SK-N-SH treated with all-trans-retinoic acid at 6 μM for 48 hours (cell line): ENCODE results near the gene AAMDC.

Source experiments
- ATAC-seq: fragments of 200-7000 bp; cut with Tn5 transposase; 3 replicates; pipeline ENCODE4 v1.9.1; 2020; ENCODE audit warnings: mild to moderate bottlenecking, moderate library complexity
- ARNTL ChIP-seq: fragments of 450-650 bp; formaldehyde crosslinking; IDR thresholded peaks from 2 replicates; pipeline ENCODE4 v1.5.0; 2020; ENCODE audit warnings: low read depth, mild to moderate bottlenecking, moderate library complexity, borderline replicate concordance
- BACH2 ChIP-seq: fragments of 250-450 bp; sonication (Bioruptor Pico); IDR thresholded peaks from 2 replicates; pipeline ENCODE4 v1.9.0; 2021; ENCODE audit warnings: mild to moderate bottlenecking, borderline replicate concordance
- CSDC2 ChIP-seq: fragments of 250-450 bp; sonication (Bioruptor Pico); IDR thresholded peaks from 2 replicates; pipeline ENCODE4 v1.5.0; 2020; ENCODE audit warnings: mild to moderate bottlenecking, moderate library complexity
- ESRRG ChIP-seq: fragments of 250-450 bp; sonication (Bioruptor Pico); IDR thresholded peaks from 2 replicates; pipeline ENCODE4 v1.6.1; 2021; ENCODE audit warnings: mild to moderate bottlenecking
- GLIS3 ChIP-seq: fragments of 250-450 bp; sonication (Bioruptor Pico); IDR thresholded peaks from 2 replicates; pipeline ENCODE4 v1.5.0; 2020; ENCODE audit warnings: mild to moderate bottlenecking, moderate library complexity
- ISL1 ChIP-seq: fragments of 250-450 bp; sonication (Bioruptor Pico); IDR thresholded peaks from 2 replicates; pipeline ENCODE4 v2.1.2; 2022; ENCODE audit warnings: mild to moderate bottlenecking, moderate library complexity
- OSR1 ChIP-seq: fragments of 250-450 bp; sonication (Bioruptor Pico); IDR thresholded peaks from 2 replicates; pipeline ENCODE4 v1.8.0; 2022; ENCODE audit warnings: moderate library complexity, mild to moderate bottlenecking, inconsistent platforms
- PPARA ChIP-seq: fragments of 250-450 bp; sonication (Bioruptor Pico); IDR thresholded peaks from 2 replicates; pipeline ENCODE4 v1.5.0; 2020; ENCODE audit warnings: mild to moderate bottlenecking, borderline replicate concordance
- SNAI2 ChIP-seq: fragments of 250-450 bp; sonication (Bioruptor Pico); IDR thresholded peaks from 2 replicates; pipeline ENCODE4 v1.5.0; 2020; ENCODE audit warnings: mild to moderate bottlenecking, moderate library complexity
- TCF4 ChIP-seq: fragments of 250-450 bp; sonication (Bioruptor Pico); IDR thresholded peaks from 2 replicates; pipeline ENCODE4 v1.8.0; 2021; ENCODE audit warnings: mild to moderate bottlenecking, moderate library complexity, borderline replicate concordance
- TOX ChIP-seq: fragments of 250-450 bp; sonication (Bioruptor Pico); IDR thresholded peaks from 2 replicates; pipeline ENCODE4 v1.8.0; 2021; ENCODE audit warnings: mild to moderate bottlenecking, moderate library complexity, borderline replicate concordance
- ZC3H10 ChIP-seq: fragments of 250-450 bp; sonication (Bioruptor Pico); IDR thresholded peaks from 2 replicates; pipeline ENCODE4 v1.5.1; 2021; ENCODE audit warnings: mild to moderate bottlenecking, moderate library complexity
- ZFP3 ChIP-seq: fragments of 250-450 bp; sonication (Bioruptor Pico); IDR thresholded peaks from 2 replicates; pipeline ENCODE4 v1.5.0; 2020; ENCODE audit warnings: mild to moderate bottlenecking, moderate library complexity
- ZFP30 ChIP-seq: fragments of 450-650 bp; formaldehyde crosslinking; IDR thresholded peaks from 2 replicates; pipeline ENCODE4 v1.5.0; 2022; ENCODE audit warnings: mild to moderate bottlenecking, moderate library complexity
- ZNF565 ChIP-seq: fragments of 450-650 bp; formaldehyde crosslinking; conservative IDR thresholded peaks from 2 replicates; pipeline ENCODE4 v1.5.0; 2020; ENCODE audit warnings: low read depth, mild to moderate bottlenecking, moderate library complexity
- ZNF70 ChIP-seq: fragments of 450-650 bp; formaldehyde crosslinking; IDR thresholded peaks from 2 replicates; pipeline ENCODE4 v1.5.0; 2020; ENCODE audit warnings: mild to moderate bottlenecking, moderate library complexity
- ZNF8 ChIP-seq: fragments of 450-650 bp; formaldehyde crosslinking; IDR thresholded peaks from 2 replicates; pipeline ENCODE4 v1.5.0; 2020; ENCODE audit warnings: mild to moderate bottlenecking, moderate library complexity
- TF ChIP-seq, protein P1 (sequence below): fragments of 250-450 bp; sonication (Bioruptor Pico); IDR thresholded peaks from 2 replicates; pipeline ENCODE4 v1.8.0; 2021; ENCODE audit warnings: low read depth, mild to moderate bottlenecking, moderate library complexity, borderline replicate concordance
- TF ChIP-seq, protein P2 (sequence below): fragments of 250-450 bp; sonication (Bioruptor Pico); IDR thresholded peaks from 2 replicates; pipeline ENCODE4 v1.5.1; 2021; ENCODE audit warnings: mild to moderate bottlenecking, moderate library complexity
- TF ChIP-seq, protein P3 (sequence below): fragments of 250-450 bp; sonication (Bioruptor Pico); IDR thresholded peaks from 2 replicates; pipeline ENCODE4 v1.5.0; 2020; ENCODE audit warnings: mild to moderate bottlenecking, moderate library complexity
- TF ChIP-seq, protein P4 (sequence below): fragments of 250-450 bp; sonication (Bioruptor Pico); IDR thresholded peaks from 2 replicates; pipeline ENCODE4 v1.8.0; 2020; ENCODE audit warnings: mild to moderate bottlenecking, moderate library complexity, borderline replicate concordance
- TF ChIP-seq, protein P5 (sequence below): fragments of 250-450 bp; sonication (Bioruptor Pico); IDR thresholded peaks from 2 replicates; pipeline ENCODE4 v1.5.1; 2020; ENCODE audit warnings: low read depth, mild to moderate bottlenecking, moderate library complexity

AAMDC gene

DNA sequence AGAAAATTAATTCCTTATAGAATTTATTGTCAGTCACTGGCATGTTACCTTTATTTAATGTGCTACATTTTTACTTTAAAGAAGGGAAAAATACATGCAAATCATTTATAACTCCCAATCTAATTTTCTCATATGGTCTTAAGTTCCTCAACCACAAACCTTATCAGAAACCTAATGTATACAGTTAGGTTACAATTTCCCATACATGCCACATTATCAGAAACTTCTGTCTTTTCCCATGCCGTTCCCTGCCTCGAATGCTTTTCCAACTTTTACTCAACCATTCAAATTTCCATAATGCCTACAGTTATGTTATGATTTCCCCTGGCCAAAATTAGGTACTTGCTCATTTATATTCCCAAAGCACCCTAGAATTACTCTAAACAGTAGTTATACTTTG, 14.0 kb upstream of the AAMDC start:
- TF ChIP-seq ZNF565 (CRISPR knock-in tag) (no peak), ZNF8 (CRISPR knock-in tag) (no peak)
- TF ChIP-seq, protein P1, sequence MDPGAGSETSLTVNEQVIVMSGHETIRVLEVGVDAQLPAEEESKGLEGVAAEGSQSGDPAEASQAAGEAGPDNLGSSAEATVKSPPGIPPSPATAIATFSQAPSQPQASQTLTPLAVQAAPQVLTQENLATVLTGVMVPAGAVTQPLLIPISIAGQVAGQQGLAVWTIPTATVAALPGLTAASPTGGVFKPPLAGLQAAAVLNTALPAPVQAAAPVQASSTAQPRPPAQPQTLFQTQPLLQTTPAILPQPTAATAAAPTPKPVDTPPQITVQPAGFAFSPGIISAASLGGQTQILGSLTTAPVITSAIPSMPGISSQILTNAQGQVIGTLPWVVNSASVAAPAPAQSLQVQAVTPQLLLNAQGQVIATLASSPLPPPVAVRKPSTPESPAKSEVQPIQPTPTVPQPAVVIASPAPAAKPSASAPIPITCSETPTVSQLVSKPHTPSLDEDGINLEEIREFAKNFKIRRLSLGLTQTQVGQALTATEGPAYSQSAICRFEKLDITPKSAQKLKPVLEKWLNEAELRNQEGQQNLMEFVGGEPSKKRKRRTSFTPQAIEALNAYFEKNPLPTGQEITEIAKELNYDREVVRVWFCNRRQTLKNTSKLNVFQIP (CRISPR knock-in tag): no peak
- TF ChIP-seq, protein P2, sequence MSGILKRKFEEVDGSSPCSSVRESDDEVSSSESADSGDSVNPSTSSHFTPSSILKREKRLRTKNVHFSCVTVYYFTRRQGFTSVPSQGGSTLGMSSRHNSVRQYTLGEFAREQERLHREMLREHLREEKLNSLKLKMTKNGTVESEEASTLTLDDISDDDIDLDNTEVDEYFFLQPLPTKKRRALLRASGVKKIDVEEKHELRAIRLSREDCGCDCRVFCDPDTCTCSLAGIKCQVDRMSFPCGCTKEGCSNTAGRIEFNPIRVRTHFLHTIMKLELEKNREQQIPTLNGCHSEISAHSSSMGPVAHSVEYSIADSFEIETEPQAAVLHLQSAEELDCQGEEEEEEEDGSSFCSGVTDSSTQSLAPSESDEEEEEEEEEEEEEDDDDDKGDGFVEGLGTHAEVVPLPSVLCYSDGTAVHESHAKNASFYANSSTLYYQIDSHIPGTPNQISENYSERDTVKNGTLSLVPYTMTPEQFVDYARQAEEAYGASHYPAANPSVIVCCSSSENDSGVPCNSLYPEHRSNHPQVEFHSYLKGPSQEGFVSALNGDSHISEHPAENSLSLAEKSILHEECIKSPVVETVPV: no peak
- TF ChIP-seq, protein P3, sequence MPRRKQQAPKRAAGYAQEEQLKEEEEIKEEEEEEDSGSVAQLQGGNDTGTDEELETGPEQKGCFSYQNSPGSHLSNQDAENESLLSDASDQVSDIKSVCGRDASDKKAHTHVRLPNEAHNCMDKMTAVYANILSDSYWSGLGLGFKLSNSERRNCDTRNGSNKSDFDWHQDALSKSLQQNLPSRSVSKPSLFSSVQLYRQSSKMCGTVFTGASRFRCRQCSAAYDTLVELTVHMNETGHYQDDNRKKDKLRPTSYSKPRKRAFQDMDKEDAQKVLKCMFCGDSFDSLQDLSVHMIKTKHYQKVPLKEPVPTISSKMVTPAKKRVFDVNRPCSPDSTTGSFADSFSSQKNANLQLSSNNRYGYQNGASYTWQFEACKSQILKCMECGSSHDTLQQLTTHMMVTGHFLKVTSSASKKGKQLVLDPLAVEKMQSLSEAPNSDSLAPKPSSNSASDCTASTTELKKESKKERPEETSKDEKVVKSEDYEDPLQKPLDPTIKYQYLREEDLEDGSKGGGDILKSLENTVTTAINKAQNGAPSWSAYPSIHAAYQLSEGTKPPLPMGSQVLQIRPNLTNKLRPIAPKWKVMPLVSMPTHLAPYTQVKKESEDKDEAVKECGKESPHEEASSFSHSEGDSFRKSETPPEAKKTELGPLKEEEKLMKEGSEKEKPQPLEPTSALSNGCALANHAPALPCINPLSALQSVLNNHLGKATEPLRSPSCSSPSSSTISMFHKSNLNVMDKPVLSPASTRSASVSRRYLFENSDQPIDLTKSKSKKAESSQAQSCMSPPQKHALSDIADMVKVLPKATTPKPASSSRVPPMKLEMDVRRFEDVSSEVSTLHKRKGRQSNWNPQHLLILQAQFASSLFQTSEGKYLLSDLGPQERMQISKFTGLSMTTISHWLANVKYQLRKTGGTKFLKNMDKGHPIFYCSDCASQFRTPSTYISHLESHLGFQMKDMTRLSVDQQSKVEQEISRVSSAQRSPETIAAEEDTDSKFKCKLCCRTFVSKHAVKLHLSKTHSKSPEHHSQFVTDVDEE: no peak
- TF ChIP-seq, protein P4, sequence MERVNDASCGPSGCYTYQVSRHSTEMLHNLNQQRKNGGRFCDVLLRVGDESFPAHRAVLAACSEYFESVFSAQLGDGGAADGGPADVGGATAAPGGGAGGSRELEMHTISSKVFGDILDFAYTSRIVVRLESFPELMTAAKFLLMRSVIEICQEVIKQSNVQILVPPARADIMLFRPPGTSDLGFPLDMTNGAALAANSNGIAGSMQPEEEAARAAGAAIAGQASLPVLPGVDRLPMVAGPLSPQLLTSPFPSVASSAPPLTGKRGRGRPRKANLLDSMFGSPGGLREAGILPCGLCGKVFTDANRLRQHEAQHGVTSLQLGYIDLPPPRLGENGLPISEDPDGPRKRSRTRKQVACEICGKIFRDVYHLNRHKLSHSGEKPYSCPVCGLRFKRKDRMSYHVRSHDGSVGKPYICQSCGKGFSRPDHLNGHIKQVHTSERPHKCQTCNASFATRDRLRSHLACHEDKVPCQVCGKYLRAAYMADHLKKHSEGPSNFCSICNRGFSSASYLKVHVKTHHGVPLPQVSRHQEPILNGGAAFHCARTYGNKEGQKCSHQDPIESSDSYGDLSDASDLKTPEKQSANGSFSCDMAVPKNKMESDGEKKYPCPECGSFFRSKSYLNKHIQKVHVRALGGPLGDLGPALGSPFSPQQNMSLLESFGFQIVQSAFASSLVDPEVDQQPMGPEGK: no peak
- TF ChIP-seq, protein P5, sequence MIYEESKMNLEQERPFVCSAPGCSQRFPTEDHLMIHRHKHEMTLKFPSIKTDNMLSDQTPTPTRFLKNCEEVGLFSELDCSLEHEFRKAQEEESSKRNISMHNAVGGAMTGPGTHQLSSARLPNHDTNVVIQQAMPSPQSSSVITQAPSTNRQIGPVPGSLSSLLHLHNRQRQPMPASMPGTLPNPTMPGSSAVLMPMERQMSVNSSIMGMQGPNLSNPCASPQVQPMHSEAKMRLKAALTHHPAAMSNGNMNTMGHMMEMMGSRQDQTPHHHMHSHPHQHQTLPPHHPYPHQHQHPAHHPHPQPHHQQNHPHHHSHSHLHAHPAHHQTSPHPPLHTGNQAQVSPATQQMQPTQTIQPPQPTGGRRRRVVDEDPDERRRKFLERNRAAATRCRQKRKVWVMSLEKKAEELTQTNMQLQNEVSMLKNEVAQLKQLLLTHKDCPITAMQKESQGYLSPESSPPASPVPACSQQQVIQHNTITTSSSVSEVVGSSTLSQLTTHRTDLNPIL (CRISPR knock-in tag): no peak
- TF ChIP-seq, all 23 proteins: peak for 0
- ATAC-seq: no peak

DNA sequence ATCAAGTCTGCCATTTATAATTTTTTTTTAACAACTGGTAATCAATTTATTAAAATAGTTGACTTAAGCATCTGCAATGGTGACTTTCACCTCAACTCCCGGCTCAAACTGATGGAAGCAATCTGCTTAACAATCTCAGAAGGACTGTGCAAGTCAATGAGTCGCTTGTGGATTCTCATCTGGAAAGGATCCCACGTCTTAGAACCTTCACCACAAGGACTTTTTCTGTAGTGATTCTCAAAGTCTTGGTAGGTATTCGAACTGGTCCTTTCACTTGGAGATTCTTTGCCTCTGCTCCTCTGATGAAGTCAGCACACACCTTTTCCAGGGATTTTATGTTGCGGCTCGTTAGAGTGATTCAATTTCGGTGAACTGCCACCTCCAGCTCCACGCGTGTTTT, 7.7 kb upstream of the AAMDC start:
- ATAC-seq: no peak
- TF ChIP-seq, protein P4: no peak
- TF ChIP-seq GLIS3 (CRISPR knock-in tag) (no peak), ZC3H10 (no peak), ESRRG (CRISPR knock-in tag) (no peak), ARNTL (no peak), OSR1 (CRISPR knock-in tag) (no peak), TCF4 (CRISPR knock-in tag) (no peak), PPARA (no peak), ISL1 (CRISPR knock-in tag) (no peak), BACH2 (CRISPR knock-in tag) (no peak), CSDC2 (CRISPR knock-in tag) (no peak), ZFP3 (CRISPR knock-in tag) (no peak), ZFP30 (CRISPR knock-in tag) (no peak), ZNF565 (CRISPR knock-in tag) (no peak), SNAI2 (no peak), TOX (CRISPR knock-in tag) (no peak), ZNF70 (CRISPR knock-in tag) (no peak)
- TF ChIP-seq, protein P2: no peak
- TF ChIP-seq, protein P1 (CRISPR knock-in tag): no peak
- TF ChIP-seq, all 23 proteins: peak for 0
